Occipital lobe (tissue), 2 donors: Measurements from ENCODE around the gene ENO1. TPM values are rescaled to one million over a fixed set of nuclear protein-coding genes. Genes with fewer than 3 reads are reported as not detected.
"Not testable (repeated sequence)": the region's sequence is repeated elsewhere in the genome, so short reads cannot be mapped to it uniquely, and the experiment has no call there.

Experiments
- DNase-seq: peaks from one replicate; lab custom pipeline; 2025; lab: John Stamatoyannopoulos, UW
- total RNA-seq: library from RNA; depleted of rRNA; stranded (reverse); fragments of >200 nt; gene quantifications from one replicate; pipeline ENCODE4 v1.2.3, GENCODE V29; 2014

ENO1 gene
- total RNA-seq, 1 donor from 2014 or later = 260 TPM

DNA sequence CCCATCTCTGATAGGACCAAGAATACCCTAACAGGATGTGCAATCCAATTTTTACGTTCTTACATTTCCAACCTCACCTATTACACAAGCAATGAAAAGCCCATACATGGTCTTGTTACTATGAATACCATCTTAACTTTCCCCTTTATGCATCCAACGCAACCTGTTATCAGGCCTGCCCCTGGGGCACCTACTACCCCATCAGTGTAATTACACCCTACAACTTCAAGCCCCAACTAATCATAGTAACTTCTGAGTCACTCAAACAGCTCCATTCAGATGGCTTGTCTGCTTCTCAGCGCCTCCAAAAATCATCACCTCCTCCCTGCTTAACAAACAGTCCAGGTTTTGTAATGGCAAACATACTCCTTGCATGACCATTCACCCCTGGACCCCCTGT is 18.3 kb upstream of the ENO1 start:
- DNase-seq = not testable (repeated sequence)

DNA sequence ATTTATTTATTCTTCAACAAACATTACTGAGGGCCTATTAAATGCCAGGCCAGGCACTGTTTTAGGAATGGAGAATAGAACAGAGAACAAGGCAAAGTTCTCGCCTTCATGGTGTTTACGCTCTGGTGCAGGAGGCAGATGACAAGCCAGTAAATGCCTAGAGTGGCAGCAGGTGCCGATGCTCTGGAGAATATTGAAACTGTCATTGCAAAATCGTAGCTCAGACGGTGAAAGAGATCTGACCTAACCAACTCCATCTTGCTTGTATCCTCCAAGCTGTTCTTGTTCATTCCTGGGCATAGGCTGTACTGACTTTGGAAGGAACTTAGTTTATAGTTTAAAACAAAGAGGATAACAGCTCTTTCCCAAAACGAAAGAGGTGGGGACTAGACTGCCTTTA is 13.5 kb upstream of the ENO1 start:
- no peak for DNase-seq

DNA sequence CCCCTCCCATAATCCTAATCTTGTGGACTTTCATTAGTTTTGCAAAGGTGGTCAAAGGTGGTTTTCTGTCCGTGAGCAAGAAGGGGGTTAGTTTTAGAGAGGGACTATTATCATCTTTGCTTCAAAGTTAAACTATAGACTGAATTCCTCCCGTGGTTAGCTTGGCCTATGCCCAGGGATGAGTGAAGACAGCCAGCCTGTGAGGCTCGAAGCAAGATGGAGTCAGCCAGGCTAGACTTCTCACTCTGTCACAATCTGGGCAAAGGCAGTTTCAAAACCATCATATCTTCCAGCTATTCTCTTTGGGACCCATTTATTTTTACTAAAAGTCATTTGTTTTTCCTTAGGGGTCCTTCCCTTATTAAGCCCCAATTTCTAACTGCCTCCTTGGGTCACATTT is 12.9 kb upstream of the ENO1 start:
- DNase-seq = no peak

DNA sequence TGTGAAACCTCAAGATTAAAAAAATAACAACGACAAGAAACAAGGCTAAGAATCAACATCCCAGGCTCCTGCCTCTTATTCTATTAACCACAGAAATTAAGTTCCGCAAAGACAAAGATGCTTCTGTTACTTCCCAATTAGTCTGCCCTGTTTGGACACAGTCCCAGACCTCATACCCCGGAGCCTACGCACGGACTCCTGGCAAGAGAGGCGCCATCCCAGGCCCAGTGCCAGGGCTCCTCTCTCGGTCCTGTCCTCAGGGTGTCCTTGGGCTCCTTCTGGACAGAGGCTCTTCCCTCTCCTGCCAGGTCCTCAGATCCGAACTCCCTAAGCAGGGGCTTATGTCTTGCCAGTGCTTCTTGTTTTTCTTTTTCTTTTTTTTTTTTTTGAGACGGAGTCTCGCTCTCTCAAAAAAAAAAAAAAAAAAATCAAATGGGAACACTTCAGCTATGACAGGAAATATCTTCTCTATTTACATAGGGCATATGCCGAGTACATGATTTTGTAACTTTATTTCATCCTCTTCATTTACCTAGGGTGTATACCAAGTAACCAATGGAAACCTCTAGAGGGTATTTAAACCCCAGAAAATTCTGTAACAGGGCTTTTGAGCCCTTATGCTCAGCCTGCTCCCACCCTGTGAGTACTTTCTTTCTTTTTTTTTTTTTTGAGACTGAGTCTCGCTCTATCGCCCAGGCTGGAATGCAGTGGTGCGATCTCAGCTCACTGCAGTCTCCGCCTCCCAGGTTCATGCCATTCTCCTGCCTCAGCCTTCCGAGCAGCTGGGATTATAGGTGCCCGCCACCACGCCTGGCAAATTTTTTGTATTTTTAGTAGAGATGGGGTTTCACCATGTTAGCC is 11.7 kb upstream of the ENO1 start:
- DNase-seq = peak; percentile 54

DNA sequence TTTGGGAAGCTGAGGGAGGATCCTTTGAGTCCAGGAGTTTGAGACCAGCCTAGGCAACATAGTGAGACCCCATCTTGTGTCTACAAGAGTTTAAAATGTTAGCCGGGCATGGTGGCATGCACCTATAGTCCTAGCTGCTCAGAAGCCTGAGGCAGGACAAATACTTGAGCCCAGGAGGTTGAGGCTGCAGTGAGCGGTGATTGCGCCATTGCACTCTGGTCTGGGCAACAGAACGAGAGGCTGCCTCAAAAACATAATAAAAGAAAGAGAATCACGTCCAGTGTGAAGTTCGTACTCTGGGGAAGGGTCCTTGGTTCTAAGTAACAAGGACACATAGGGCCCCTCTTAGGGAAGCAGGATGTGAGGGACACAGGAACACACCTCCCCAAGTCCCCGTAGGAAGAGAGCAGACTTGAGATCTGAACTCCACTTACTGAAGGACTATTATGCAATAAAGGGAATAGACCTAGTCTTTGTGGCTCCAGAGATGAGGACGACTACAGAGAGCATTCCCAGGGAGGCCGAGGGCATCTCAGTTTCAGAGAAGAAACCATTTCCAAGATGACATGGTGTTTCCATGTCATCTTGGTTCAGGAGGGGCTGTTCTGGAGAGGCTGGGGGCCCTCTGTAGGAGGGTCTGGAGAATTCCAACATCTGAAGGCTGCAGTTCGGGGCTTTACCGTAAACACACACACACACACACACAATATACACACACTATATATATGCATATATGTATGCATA is 10.8 kb upstream of the ENO1 start:
- DNase-seq = no peak

DNA sequence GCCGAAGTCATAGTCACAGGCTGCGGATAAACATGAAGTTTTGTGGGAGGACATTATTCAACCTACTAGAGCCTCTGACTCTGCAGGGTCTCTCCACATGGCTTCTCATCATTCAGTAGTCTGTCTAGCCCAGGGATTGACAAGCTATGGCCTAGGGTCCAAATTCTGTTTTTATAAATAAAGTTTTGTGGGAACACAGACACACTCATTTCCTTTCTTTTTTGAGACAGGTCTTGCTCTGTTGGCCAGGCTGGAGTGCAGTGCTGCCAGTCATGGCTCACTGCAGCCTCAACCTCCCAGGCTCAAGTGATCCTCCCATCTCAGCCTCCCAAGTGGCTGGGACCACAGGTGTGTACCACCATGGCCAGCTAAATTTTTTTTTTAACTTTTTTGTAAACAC is 8.1 kb upstream of the ENO1 start:
- DNase-seq = no peak

DNA sequence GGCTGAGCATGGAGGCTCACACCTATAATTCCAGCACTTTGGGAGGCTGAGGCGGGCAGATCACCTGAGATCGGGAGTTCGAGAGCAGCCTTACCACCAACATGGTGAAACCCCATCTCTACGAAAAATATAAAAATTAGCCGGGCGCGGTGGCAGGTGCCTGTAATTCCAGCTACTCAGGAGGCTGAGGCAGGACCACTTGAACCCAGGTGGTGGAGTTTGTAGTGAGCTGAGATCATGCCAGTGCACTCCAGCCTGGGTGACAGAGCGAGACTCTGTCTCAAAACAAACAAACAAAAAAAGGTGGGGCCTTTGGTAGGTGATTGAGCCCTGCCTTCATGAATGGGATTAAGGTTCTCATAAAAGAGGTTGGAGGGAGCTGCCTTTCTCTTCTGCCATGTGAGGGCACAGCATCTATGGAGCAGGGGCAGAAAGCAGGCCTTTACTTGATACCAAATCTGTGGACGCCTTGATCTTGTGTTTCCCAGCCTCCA is 7.6 kb upstream of the ENO1 start:
- DNase-seq = not testable (repeated sequence)

DNA sequence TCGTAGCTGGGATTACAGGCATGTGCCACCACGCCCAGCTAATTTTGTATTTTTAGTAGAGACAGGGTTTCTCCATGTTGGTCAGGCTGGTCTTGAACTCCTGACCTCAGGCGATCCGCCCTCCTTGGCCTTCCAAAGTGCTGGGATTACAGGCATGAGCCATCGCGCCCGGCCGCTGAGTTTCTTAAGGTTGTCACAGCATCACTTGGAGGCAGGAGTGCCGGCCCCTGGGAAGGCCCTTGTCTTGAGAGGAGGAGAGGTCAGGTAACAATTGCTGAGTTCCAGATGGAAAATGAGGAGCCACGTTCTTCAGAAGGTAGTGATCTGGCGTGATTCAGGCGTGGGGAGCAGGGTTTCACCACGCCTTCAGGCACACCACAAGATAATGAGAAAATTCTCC is 5.6 kb upstream of the ENO1 start:
- DNase-seq = not testable (repeated sequence)

DNA sequence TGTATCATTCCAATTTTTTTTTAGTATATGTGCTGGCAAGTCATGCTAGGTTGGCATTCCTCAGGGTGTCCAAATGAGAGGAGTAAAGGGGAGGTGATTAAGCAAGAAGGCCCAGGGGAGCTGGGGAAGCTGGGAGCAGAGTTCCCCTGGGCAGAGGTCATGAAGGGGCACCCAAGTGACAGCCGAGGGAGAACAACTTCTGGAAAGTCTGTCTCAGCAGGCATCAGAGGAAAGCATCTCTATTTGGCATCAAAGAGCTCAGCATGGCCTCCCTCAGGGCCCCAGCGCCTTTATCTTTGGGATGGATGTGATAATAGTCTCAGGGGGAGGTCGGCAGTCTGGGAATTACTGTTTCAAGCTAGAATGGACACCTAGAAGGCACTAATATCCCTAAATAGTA is 5.0 kb upstream of the ENO1 start:
- DNase-seq = no peak

DNA sequence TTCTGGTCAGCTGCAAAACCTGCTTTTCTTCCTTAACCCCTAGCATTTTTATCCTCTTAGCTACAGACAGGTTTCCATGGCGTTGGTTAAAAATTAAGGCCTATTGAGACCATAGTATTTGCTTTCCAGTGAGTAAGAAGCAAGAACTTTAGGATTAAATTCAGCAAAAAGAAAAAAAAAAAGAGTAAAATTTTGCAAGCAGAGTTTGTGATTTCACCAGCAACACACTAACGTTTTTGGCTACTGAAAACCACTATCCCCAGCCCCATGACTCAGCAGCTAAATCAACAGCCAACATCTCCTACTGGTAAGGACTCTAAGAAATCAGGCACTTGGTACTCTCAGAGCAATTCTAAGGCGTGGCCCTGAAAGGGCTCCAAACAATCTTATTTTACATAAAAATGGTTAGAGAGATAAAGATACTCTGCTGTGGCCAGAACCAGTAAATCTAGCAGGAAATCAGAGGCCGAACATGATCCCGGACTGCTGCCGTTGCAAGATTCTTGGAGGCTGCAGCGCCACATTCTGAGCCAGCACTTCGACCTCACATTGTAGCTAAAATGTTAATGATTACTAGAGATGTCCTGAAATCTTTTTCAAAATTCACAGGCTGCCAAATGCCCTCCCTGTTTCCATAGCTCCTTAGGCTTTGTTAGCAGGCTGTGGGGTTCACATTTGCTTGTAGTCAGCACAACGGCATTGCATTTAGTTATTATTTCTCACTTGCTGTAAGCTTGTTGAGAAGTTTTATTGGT is 1.6 kb upstream of the ENO1 start:
- peak; percentile 32 for DNase-seq

DNA sequence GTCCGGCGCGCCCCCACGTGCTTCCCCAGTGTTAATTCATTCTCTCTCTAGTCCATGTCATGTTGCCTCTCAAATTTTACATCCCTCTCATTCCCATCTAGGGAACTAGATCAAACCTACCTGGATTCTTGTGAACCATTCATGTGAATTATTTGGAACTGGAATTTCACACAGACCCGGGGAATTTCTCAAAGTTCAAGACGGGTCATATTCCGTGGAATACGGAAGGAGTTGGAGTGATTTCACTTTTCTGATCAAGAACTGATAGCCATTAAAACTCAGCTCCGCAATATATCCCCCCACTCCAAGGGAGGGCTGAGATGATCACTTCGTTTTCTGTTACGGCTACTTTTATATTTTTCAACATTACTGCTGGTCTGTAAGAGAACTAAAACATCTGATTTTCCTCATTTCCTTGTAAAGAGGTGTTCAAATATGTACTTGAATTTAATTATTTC is 1.0 kb upstream of the ENO1 start:
- no peak for DNase-seq

DNA sequence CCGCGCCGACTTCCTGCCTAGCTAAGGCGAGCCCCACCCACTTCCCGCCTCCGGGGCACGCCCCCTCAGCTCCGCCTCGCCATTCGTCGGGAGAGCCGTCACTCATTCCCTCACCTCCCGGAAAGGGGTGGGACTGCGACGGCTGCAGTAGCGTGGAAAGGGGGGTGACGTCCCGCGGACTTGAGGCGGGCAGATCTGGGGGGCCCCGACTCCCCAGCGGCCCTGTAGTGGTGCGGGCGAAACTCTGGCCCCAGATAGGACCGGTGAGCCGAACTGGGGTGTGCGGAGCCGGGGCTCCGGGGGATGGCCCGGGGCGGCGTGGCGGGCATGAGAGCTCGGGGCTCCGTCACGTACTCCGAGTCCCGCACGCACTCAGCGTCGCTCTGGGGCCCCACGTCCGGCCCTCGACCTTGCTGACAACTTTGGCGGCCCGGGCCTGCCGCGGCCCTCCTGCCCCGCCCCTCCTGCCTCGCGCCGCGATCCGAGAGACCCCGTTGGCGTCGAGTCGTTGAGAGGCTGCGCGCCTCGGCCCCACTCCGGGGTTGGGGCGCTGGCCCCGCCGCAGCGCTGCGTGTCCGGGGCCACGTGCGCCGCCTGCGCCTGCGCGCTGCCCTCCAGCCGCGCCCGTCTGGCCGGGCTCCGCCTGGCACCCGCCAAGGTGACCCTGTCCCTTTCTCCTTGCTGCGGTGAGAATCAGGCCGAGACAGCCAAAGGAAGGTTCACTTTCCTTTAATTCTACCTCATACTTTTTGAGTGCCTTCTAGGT is 395 bp upstream of the ENO1 start:
- peak; percentile 98 for DNase-seq

DNA sequence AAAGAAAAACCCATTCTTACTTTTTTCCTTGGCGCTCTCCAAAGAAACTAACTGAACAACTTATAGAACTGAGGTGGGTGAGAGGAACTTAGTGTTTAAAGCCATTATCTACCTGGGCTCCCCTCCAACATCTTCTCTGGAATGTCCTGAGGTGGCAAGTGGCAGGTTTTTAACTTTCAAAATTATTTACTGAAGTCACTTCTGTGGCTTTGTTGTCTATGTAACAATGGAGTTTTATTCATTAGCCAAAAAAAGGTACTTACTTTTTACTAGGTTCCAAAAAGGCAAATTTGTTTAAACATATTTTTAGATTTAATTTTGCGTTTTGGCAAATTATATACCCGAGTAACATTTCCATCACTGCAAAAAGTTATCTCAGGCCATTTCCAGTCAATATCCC is 2.4 kb downstream of the ENO1 start:
- DNase-seq = no peak

DNA sequence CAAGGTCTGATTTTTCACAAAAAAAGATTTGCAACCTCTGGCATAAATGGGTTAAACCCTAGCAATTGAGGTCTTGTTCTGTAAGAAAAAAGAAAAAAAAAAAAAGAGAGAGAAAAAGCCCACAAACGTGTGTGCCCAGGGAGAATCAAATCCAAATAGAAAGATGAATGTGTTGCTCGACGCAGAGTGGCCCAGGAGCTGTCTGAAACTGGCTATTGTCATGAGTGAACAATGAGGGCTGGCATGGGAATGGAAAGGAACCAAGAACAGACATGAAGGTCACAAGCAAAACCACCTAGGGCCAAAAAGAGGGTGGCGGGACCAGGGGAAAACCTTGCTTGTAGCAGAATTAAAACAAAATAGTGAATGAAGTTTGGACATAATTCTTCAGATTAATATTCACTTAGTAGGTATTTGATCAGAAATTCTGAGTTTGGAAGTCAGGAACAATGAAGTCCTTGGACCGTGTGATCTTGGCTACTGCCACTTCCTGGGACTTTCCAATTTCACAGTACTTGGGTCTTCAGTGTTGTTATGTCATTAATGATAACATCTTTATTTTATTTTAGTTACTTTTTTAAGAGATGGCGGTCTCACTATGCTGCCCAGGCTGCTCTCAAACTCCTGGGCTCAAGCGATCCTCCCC is 3.1 kb downstream of the ENO1 start:
- no peak for DNase-seq

DNA sequence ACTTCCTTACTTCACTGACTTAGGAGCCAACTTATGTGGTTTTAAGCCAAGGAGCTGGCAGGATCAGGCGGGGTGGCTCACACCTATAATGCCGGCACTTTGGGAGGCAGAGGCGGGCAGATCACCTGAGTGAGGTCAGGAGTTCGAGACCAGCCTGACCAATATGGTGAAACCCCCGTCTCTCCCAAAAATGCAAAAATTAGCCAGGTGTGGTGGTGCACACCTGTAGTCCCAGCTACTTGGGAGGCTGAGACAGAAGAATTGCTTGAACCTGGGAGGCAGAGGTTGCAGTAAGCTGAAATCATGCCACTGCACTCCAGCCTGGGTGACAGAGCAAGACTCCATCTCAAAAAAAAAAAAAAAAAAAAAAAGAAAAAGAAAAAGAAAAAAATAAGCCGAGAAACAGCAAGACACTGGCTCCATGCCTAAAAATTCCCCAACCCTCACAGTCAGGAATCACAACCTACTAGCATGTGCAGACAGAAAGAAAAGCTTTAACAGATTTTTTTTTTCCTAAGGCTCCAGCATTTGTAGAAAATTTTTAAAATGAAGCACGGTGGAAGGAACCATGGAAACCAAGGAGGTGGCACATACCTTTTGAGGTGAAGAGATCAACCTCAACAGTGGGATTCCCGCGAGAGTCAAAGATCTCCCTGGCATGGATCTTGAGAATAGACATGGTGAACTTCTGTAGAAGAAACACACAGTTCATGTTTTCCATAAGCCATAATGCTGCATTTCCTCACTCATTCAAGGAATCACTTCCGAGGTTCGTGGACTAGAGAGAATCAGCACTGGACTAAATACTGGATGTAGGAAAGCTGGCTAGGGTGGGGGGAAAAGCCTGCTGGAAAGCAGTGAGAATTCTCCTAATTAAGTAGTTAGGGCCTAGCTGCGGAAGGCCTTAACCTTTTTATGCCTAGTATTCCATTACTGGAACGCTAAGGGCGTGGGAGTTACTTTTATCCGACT is 4.0 kb downstream of the ENO1 start:
- DNase-seq = no peak

DNA sequence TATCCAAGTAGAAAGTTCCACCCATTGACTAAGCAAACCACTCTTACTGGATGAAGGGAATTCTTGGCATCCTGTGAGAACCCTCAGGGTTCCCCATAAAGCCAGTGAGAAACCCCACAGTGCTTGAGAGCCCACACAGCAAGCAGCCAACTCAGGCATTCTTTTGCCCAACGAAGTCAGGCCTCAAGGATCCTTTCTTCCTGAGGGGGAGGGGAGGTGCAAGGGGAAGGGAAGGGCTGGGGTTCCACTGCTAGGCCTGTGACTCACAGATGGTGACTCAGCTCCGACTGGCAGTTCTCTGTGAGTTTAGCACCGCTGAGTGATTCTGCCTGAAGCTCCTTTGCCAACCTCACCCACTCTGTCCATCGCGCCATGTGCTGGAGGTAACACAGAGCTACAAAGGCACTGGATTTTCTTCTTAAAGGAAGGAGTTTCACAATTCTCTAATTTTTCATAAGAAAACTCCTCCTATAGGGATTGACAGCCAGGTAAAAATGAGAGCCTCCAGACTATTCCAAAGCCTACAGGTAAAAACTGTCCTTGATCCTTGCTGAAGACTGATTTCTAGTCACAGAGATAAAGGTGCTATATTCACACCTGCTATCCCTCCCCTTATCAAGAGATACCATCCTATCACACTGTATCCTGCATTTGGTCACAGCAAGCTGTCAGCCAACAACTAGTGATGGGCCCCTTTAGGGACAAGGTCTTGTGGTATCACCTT is 4.8 kb downstream of the ENO1 start:
- peak; percentile 88 for DNase-seq

DNA sequence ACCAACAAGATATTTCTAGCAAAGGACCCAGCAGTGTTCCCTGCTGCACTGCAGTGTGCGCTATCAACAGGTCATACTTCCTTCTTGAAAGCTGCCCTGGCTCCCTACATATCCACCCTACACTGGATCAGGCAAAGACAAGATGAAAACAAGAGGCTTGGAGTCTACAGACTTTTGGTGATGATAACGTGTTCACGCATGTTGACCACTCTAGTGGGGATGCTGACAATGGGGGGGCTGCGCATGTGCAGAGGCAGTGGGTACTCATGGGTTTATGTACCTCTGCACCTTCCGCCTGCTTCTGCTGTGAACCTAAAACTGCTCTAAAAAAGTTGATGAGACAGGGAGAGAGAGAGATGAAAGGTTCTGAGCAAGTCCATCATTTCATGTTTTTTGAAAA is 5.5 kb downstream of the ENO1 start:
- DNase-seq = no peak

DNA sequence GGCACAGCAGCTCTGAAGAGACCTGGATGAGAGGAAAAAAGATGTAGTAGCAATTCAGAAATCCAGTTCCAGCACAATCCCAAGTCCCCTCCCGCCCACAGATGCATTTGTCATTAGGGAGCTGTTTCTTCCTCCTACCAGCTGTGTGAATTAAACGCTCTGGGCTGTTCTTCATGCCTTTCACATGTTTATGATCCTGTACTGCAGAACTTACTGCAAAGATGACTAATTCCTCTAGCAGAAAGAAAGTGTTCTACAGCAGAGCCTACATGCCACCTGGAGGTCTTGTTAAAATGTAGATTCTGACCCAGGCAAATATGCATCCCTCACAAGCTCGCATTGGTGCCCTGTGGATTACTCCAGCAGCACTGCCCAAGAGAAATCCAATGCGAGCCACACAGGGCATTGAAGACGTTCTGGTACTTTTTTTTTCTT is 6.5 kb downstream of the ENO1 start:
- DNase-seq = peak; percentile 41

DNA sequence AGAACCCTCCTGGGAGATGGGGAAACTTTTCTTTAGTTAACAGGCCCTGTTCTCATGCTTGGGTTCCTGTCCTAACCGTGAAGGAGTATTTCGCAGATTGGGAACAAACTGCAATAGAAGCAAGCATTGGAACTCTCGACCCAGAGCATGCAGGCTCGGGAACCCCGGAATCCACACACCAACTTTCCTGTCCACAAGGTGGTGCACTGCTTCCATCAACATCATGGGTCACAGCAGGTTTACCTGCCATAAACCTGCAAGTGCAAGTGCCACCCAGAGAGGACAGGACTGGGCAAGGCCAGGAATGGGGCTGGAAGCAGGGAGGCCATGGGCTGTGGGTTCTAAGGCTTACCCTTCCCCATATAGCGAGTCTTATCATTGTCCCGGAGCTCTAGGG is 6.9 kb downstream of the ENO1 start:
- DNase-seq = no peak
